Kidney (tissue), 14 donors: Measurements from ENCODE around the gene LRFN3. TPM values are rescaled to one million over a fixed set of nuclear protein-coding genes. Genes with fewer than 3 reads are reported as not detected.
"Not testable (repeated sequence)": the region's sequence is repeated elsewhere in the genome, so short reads cannot be mapped to it uniquely, and the experiment has no call there.

ENCODE experiments used
- DNase-seq, 5 donors: peaks; one replicate each; pipeline ENCODE4 v3.0.0-alpha.2; 2013 to 2020
- FAIRE-seq: peaks from 2 replicates; lab custom pipeline; 2012; peaks lifted over from hg19 to GRCh38; lab: Jason Lieb, UNC
- H3K27ac ChIP-seq, 2 donors: one replicate each; pipeline ENCODE4 v1.7.0; 2013; ENCODE audit warnings: low read depth in 2 of 2, low read length in 2 of 2, inconsistent platforms in 1 of 2
- H3K27me3 ChIP-seq: one replicate; pipeline ENCODE4 v1.7.1; 2013; ENCODE audit warnings: low read length, inconsistent platforms; ENCODE audit not compliant: control insufficient read depth, insufficient read depth
- H3K36me3 ChIP-seq, 3 donors: one replicate each; pipeline versions ENCODE4 v1.7.0 to v1.7.1; 2013; ENCODE audit warnings: low read length in 3 of 3, control low read depth in 1 of 3, inconsistent platforms in 1 of 3; ENCODE audit not compliant: insufficient read depth in 3 of 3, control insufficient read depth in 2 of 3
- H3K4me1 ChIP-seq, 3 donors: one replicate each; pipeline versions ENCODE4 v1.7.0 to v1.7.1; 2013; ENCODE audit warnings: low read length in 3 of 3, inconsistent platforms in 1 of 3, low read depth in 1 of 3; ENCODE audit not compliant: control insufficient read depth in 2 of 3, insufficient read depth in 2 of 3
- H3K4me3 ChIP-seq, 3 donors: one replicate each; pipeline versions ENCODE4 v1.7.0 to v1.8.1; 2013; ENCODE audit warnings: low read length in 3 of 3, control low read depth in 1 of 3, inconsistent platforms in 1 of 3
- H3K9ac ChIP-seq, 3 donors: one replicate each; pipeline versions ENCODE4 v1.7.0 to v1.7.1; 2013; ENCODE audit warnings: low read length in 3 of 3, control low read depth in 1 of 3, inconsistent platforms in 1 of 3
- H3K9me3 ChIP-seq, 3 donors: one replicate each; pipeline versions ENCODE4 v1.7.0 to v1.7.1; 2013; ENCODE audit warnings: low read length in 3 of 3, control low read depth in 1 of 3, inconsistent platforms in 1 of 3; ENCODE audit not compliant: control insufficient read depth in 2 of 3, insufficient read depth in 1 of 3
- intact Hi-C: fragments of 100-400 bp; cut with DNase I; formaldehyde crosslinking; loops from one replicate; pipeline ENCODE4 v1.11.1; 2022
- polyA plus RNA-seq: library from polyadenylated mRNA; stranded (reverse); fragments of 350-450 nt; fragmentation: Illumina TruSeq; extraction: RNeasy Lipid Tissue Mini Kit (QIAGEN cat#74804); gene quantifications from one replicate; pipeline ENCODE4 v1.2.3, GENCODE V29; 2014; ENCODE audit warnings: low read depth, low replicate concordance; ENCODE audit not compliant: insufficient read depth
- total RNA-seq: library from RNA; stranded (reverse); fragmentation: NEBNext Ultra II Directional; extraction: Animal tissue kit (Norgen Biotek cat#: 25700); gene quantifications from one replicate; pipeline ENCODE4 v1.2.1, GENCODE V29; 2021
- TF ChIP-seq, protein P1 (sequence below): IDR thresholded peaks from 3 replicates; pipeline ENCODE4 v1.5.1; 2012; ENCODE audit warnings: mild to moderate bottlenecking, moderate library complexity, borderline replicate concordance; ENCODE audit not compliant: insufficient read depth; ENCODE audit errors: extremely low read depth
- donor health status: control.
- donor health status: control.
- donor health status: control.
- donor health status: control.
- donor health status: control.
- donor health status: DM: yes; HTN: yes; CAD: no.
- donor health status: Normal renal cell carcinoma (clear cell type).

LRFN3 gene
- total and polyA plus RNA-seq, 2 donors from 2014 or later: 8.2 to 9.4 TPM

DNA sequence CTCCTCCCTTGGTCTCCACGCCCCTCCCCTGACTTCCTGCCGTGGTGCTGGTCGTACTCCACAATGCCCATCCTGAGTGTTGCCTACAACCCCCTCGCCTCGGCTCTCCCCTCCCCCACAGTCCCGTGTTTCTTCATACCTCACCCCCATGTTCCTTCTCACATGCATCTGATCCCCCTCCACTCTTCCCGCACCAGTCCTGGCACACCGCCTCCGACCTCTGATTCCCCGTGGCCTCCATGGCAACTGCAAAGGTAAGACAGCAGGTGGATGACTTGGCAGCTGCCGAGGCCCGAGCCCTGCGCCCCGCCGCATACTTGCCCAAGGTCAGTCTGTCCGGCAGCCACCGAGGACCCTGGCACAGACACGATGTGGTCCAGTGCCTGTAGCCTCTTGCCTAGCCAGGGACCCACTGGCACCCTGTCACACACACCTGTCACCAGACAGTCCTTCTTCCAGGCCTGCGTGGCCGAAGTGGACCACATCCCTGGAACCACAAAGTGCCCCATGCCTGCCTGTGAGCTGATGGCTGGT is 42.7 kb downstream of the LRFN3 start:
- Histone ChIP-seq H3K36me3 (no peaks in the 10 kb centered on the region), H3K9me3 (no peaks in the 10 kb centered on the region), H3K27ac (no peak overlapping the region), H3K9ac (no peak overlapping the region), H3K4me3 (no peak overlapping the region), H3K4me1 (no peaks in the 10 kb centered on the region), H3K27me3 (no peaks in the 10 kb centered on the region)
- FAIRE-seq (no peak), DNase-seq (no peak)
- TF ChIP-seq, protein P1, sequence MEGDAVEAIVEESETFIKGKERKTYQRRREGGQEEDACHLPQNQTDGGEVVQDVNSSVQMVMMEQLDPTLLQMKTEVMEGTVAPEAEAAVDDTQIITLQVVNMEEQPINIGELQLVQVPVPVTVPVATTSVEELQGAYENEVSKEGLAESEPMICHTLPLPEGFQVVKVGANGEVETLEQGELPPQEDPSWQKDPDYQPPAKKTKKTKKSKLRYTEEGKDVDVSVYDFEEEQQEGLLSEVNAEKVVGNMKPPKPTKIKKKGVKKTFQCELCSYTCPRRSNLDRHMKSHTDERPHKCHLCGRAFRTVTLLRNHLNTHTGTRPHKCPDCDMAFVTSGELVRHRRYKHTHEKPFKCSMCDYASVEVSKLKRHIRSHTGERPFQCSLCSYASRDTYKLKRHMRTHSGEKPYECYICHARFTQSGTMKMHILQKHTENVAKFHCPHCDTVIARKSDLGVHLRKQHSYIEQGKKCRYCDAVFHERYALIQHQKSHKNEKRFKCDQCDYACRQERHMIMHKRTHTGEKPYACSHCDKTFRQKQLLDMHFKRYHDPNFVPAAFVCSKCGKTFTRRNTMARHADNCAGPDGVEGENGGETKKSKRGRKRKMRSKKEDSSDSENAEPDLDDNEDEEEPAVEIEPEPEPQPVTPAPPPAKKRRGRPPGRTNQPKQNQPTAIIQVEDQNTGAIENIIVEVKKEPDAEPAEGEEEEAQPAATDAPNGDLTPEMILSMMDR: no peak
- intact Hi-C loops: no loop called here

DNA sequence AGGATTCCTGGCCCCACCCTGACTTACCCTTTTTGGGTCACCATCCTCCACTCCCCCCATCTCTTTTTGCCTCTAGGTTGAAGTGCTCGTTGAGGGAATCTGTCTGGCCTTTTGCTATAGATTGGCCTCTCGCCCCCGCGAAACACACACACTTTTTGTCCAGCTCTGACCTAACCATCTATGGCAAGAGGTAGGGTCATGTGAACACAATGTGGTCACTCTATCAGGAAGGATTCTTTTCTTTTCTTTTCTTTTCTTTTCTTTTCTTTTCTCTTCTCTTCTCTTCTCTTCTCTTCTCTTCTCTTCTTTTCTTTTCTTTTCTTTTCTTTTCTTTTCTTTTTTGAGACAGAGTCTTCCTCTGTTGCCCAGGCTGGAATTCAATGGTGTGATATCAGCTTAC is 44.8 kb downstream of the LRFN3 start:
- DNase-seq, H3K27ac ChIP-seq, H3K4me1 ChIP-seq, H3K27me3 ChIP-seq, H3K4me3 ChIP-seq, H3K9me3 ChIP-seq, H3K36me3 ChIP-seq, intact Hi-C loops, H3K9ac ChIP-seq, FAIRE-seq: not testable (repeated sequence)

DNA sequence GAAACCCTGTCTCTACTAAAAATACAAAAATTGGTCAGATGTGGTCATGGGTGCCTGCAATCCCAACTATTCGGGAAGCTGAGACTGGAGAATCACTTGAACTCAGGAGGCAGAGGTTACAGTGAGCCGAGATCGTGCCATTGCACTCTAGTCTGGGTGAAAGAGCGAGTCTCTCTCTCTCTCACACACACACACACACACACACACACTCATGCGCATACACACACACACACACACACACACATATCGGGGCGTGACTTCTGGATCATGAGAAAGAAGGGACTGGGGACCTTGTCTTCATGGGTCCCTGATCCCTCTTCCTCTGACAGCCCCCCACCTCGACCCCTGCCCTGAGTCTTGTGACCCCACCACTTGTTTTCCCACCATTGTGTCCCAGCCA is 47.0 kb downstream of the LRFN3 start:
- Histone ChIP-seq H3K27me3 (no peaks in the 10 kb centered on the region), H3K36me3 (no peaks in the 10 kb centered on the region), H3K4me3 (no peak overlapping the region), H3K4me1 (no peaks in the 10 kb centered on the region), H3K27ac (no peak overlapping the region), H3K9me3 (no peaks in the 10 kb centered on the region), H3K9ac (no peak overlapping the region)
- intact Hi-C loops: no loop called here
- DNase-seq: no peak
- no peak for FAIRE-seq
- TF ChIP-seq, protein P1: no peak

DNA sequence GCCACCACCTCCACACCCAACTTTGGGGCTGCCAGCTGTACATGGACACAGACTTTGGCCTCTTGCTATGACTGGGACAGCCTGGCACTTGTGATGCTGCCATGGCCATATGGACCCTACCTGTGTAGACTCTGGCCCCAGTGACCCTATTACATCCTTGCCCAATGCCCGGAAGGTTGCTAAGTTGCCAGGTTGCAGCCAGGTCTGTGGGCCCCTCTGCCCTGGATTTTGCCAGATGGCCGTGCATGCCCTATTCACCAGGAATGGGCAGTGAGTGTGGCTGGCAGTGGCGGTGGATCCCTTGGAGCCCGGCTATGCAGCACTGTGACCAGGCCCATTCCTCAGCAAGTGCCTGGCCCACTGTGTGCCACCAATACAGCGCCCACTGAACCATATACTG is 49.9 kb downstream of the LRFN3 start:
- TF ChIP-seq, protein P1: no peak
- DNase-seq: no peak
- Histone ChIP-seq H3K9me3 (no peaks in the 10 kb centered on the region), H3K4me3 (no peak overlapping the region), H3K36me3 (no peaks in the 10 kb centered on the region), H3K27ac (no peak overlapping the region), H3K4me1 (no peaks in the 10 kb centered on the region), H3K27me3 (no peaks in the 10 kb centered on the region), H3K9ac (no peak overlapping the region)
- intact Hi-C loops: no loop called here
- FAIRE-seq: no peak
